Activated CD4-positive, alpha-beta T cell treated with anti-CD3 and anti-CD28 coated beads, Interleukin-10, Interleukin-2, amounts not matched to agents 100 ng/mL and 50 ng/mL, durations not matched to agents 16 hours and 8 hours (primary cell): ENCODE measurements around the gene BCHE.

ENCODE experiments used
- DNase-seq: peaks from one replicate; pipeline ENCODE4 v3.0.0-alpha.2; 2020

The BCHE gene

DNA sequence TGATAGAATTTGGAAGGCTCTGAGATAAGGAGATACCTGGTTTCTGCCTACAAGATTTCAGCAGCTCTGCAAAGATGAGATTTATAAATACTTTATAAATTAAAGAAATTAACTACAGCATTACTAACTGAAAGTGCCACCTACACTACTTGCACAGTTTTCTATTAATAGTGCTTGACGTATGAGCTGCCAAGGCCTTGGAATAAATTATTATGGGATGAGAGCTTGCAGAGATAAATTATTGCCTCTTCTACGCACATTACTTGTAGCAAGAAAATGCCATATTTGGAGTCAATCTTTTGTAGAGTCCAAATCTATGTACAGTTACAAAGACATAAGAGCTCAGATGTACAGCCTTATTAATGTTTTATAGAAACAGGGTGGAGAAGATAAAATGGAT, 89.1 kb downstream of the BCHE start:
- no peak for DNase-seq

- DNase-seq = no peak
Measured at GRCh38 chr3:165746874-165747273, 90.3 kb downstream of the BCHE start.

DNA sequence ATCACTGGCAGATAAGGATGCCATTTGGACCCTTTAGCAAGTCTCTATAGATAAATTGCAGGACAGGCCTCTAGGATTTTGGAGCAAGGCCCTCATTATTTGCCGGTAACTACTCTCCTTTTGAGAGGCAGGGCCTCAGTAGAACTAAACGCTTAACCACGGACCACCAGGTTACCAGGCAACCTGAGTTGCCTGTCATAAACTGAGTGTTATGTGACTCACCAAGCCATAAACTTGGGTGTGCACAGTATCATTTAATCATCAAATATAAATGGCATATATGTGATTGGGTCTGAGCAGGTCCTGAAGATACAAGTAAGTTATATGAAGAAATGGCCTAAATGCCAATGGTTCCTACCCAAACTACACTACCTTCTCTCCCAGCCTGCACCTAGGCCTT, 93.2 kb downstream of the BCHE start:
- no peak for DNase-seq

GRCh38 chr3:165742351-165742750, 94.9 kb downstream of the BCHE start:
- DNase-seq = no peak

GRCh38 chr3:165729756-165730155, 107.5 kb downstream of the BCHE start:
- DNase-seq = no peak

- DNase-seq = no peak
Measured at GRCh38 chr3:165728924-165729323, 108.3 kb downstream of the BCHE start.

DNA sequence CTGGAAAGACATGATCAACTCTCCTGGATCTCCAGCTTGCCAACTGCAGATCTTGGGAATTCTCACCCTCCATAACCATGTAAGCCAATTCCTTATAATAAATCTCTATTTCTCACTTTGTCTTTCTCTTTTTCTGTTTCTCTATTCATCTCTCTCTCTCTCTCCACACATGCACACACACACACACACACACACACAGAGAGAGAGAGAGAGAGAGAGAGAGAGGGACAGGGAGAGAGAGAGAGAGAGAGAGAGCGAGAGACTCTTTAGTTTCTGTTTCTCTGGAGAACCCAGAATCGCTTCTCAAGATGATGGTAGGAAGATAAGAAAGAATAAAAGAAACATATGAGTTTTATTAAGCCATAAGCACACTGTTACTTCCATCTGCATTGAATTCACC, 111.9 kb downstream of the BCHE start:
- DNase-seq = no peak
